ENCODE results near the gene NTRK1. TPM values are rescaled to one million over a fixed set of nuclear protein-coding genes. Genes with fewer than 3 reads are reported as not detected.

NTRK1 gene
- total RNA-seq, 1 donor from 2014 or later: 3.3 TPM

GRCh38 chr1:156881101-156881500 lies 20.4 kb downstream of the NTRK1 start:
- no peak for DNase-seq (ENCODE audit: low spot score)

DNA sequence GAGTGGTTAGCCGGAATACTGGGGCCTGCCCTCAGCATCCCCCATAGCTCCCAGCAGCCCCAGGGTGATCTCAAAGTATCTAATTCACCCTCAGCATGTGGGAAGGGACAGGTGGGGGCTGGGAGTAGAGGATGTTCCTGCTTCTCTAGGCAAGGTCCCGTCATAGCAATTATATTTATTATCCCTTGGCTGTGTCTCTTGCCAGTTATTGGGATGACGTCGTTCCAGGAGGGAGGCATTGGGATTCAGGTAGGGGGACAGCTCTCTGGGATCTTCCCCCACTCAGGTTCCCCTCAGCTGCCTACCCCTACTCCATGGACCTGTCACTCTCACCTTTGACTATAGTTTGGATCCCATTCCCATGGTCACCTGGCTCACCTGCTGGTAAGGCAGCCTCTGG lies 21.0 kb downstream of the NTRK1 start:
- no peak for DNase-seq (ENCODE audit: low spot score)

GRCh38 chr1:156882543-156882942 lies 21.9 kb downstream of the NTRK1 start:
- no peak for DNase-seq (ENCODE audit: low spot score)

- DNase-seq (ENCODE audit: low spot score): no peak
Measured at GRCh38 chr1:156883919-156884318, 23.3 kb downstream of the NTRK1 start.

GRCh38 chr1:156884560-156885184 lies 24.0 kb downstream of the NTRK1 start:
- DNase-seq (ENCODE audit: low spot score): no peak

DNA sequence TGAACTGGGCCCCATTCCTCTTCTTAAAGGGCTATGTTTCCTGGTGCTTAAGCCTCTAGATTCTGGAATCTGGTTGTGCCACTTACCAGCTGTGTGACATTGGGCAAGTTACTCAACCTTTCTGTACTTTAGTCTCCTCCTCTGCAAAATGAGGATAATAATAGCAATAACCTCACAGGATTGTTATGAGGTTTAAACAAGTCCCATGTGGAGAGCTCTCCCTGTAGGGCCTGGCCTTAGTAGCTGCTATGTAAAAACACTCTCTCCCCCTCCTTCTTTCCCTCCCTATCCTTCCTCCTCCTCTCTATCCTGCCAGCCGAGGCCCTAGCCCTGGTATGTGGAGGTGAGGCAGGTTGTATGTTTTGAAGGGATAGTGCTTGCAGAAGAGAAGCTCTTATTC lies 24.6 kb downstream of the NTRK1 start:
- DNase-seq (ENCODE audit: low spot score): no peak

- no peak for DNase-seq (ENCODE audit: low spot score)
Measured at GRCh38 chr1:156885880-156886355, 25.3 kb downstream of the NTRK1 start.

GRCh38 chr1:156886583-156887281 lies 26.1 kb downstream of the NTRK1 start:
- no peak for DNase-seq (ENCODE audit: low spot score)

DNA sequence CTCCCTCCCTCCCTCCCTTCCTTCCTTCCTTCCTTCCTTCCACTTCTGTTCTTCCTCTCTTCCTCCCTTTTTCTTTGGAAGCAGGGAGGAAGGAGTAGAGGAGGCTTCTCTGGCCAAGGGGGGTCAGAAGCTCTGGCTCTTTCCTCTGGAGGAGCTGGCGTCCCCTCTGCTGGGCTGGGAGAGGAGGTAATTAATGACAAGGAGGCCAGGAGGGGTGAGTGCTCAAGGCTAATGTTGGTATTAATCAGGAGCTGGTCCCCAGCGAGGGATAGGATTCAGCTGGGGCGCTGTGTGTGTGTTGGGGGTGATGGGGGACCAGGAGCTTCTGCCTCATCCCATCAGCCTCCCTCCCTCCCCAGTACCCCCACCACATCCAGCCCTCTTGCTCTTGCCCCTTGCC lies 26.7 kb downstream of the NTRK1 start:
- no peak for DNase-seq (ENCODE audit: low spot score)

- DNase-seq (ENCODE audit: low spot score): no peak
Measured at GRCh38 chr1:156887734-156888133, 27.1 kb downstream of the NTRK1 start.

DNA sequence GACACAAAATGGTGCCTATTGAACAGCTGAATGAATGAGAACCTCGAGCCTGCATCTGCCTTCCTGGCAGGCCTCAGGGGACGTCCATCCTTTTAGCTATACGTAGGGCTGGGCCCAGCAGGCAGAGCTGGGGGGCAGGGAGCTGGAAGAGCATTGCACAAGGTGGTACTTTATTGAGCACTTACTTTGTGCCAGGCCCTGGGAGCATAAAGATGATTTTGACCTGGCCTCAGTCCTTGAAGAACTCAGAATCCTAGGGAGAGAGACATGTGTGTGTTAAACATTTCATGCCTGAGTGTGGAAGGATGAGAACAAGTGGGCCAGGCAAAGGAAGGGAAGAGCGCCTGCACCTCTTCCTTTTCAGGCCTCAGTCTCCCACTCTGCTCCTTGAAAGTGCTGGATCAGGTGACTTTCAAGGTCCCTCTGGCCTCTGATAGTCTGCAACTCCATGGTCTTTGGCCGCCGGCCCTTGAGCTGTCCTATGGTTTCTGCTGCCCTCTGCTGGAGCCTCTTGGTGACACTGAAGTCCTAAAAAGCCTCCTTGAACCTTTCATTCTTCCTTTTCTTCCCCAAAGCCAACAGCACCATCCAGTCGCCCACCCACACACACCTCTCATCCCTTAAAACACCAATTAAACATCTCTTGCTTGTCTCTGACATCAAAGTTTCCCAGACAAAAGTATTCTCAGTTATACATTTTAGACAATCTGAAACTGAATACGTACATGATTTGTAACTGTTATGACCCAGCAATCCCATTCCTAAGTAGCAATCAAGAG lies 29.3 kb downstream of the NTRK1 start:
- DNase-seq (ENCODE audit: low spot score): peak; percentile 82

DNA sequence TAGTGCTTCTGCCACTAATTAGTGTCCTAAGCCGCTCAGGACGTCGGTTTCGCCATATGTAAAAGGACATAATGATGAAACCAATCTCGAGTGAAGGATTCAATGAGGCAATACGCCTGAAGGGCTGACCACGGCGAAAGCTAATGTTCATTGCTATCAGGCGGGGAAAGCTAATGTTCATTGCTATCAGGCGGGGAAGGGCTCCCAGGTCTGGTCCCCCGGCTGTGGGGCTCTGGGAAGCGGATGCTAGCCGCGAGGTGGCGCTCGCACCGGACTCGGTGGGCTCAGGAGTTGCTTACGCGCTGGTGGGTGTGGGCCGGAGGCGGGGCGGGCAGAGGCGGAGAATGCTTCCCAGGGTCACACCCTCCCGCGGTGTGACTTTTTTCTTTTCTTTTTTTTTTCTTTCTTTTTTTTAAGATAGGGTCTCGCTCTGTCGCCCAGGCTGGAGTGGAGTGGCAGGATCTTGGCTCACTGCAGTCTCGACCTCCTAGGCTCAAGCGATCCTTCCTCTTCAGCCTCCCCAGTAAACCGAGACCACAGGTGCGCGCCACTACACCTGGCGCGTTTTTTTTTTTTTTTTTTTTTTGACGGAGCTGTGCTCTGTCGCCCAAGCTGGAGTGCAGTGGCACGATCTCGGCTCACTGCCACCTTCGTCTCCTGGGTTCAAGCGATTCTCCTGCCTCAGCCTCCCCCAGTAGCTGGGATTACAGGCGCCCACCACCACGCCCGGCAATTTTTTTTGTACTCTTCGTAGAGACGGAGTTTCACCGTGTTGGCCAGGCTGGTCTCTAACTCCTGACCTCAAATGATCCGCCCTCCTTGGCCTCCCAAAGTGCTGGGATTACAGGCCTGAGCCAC lies 31.8 kb downstream of the NTRK1 start:
- DNase-seq (ENCODE audit: low spot score): peak; percentile 89

- DNase-seq (ENCODE audit: low spot score): peak; percentile 24
Measured at GRCh38 chr1:156893048-156893953, 32.6 kb downstream of the NTRK1 start, which contains the start of gene PEAR1. TSS of gene PEAR1 (plus strand) at chr1:156893718. CDS start at chr1:156903927, 10,209 bp downstream.

- no peak for DNase-seq (ENCODE audit: low spot score)
Measured at GRCh38 chr1:156894001-156894400, 33.3 kb downstream of the NTRK1 start.

GRCh38 chr1:156894711-156895454 lies 34.2 kb downstream of the NTRK1 start:
- DNase-seq (ENCODE audit: low spot score): no peak

DNA sequence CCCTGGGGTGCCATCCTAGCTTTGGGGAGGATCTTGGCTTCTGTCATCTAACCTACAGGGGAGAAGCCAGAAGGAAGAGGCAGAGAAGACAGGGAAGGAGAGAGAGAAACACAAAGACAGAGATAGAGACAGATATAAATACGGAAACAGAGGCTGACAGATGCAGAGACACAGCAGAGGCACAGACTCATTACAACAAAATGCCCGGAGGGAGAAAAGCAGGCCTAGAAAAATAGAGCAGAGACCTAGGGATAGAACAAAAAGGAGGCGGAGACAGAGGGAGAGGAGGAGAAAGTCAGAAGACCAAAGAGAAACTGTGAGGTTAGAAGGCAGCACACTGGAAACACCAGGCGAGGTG lies 34.8 kb downstream of the NTRK1 start:
- DNase-seq (ENCODE audit: low spot score): no peak

- no peak for DNase-seq (ENCODE audit: low spot score)
Measured at GRCh38 chr1:156895927-156896326, 35.3 kb downstream of the NTRK1 start.

- no peak for DNase-seq (ENCODE audit: low spot score)
Measured at GRCh38 chr1:156896490-156897033, 35.9 kb downstream of the NTRK1 start.

GRCh38 chr1:156897078-156897825 lies 36.6 kb downstream of the NTRK1 start:
- DNase-seq (ENCODE audit: low spot score): no peak

All from mucosa of gallbladder (tissue), 1 donor.